OCI-LY3 (cell line): ENCODE measurements around the gene CCDC85A.

ENCODE experiments used
- H2AFZ ChIP-seq: fragments of 200-600, 300-600 bp; shearing (Covaris generic); 2 replicates; pipeline ENCODE4 v1.6.0; 2014; ENCODE audit warnings: antibody characterized with exemption, low read depth, low read length
- H3K27ac ChIP-seq: fragments of 200-600, 300-600 bp; sonication (generic); 2 replicates; pipeline ENCODE4 v1.5.1; 2014; ENCODE audit warnings: mild to moderate bottlenecking, low read length, moderate library complexity, mixed read lengths
- H3K27me3 ChIP-seq: fragments of 200-600, 300-600 bp; sonication (generic); 2 replicates; pipeline ENCODE4 v1.6.1; 2014; ENCODE audit warnings: low read depth, low read length, mixed read lengths
- H3K36me3 ChIP-seq: fragments of 200-600, 300-600 bp; sonication (generic); replicated peaks from 2 replicates; pipeline ENCODE3; 2014; ENCODE audit warnings: low read depth, low read length, mixed read lengths
- H3K4me1 ChIP-seq: fragments of 300-600, 200-600 bp; sonication (generic); 2 replicates; pipeline ENCODE4 v1.6.1; 2014; ENCODE audit warnings: low read length, mixed read lengths
- H3K4me2 ChIP-seq: fragments of 200-600, 300-600 bp; sonication (generic); 2 replicates; pipeline ENCODE4 v1.6.1; 2014; ENCODE audit warnings: low read length, mixed read lengths
- H3K4me3 ChIP-seq: fragments of 300-600, 200-600 bp; sonication (generic); 2 replicates; pipeline ENCODE4 v1.5.1; 2014; ENCODE audit warnings: antibody characterized with exemption, mild to moderate bottlenecking, low read length, moderate library complexity
- H3K79me2 ChIP-seq: fragments of 300-600, 200-600 bp; shearing (Covaris generic); 2 replicates; pipeline ENCODE4 v1.6.1; 2014; ENCODE audit warnings: mild to moderate bottlenecking, low read length, mixed read lengths
- H3K9ac ChIP-seq: fragments of 300-600, 200-600 bp; shearing (Covaris generic); 2 replicates; pipeline ENCODE4 v1.6.0; 2014; ENCODE audit warnings: mild to moderate bottlenecking, low read length, moderate library complexity
- H3K9me3 ChIP-seq: fragments of 200-600, 300-600 bp; shearing (Covaris generic); 2 replicates; pipeline ENCODE4 v1.6.1; 2014; ENCODE audit warnings: low read length, mixed read lengths; ENCODE audit not compliant: insufficient read depth
- H4K20me1 ChIP-seq: fragments of 200-600, 300-600 bp; sonication (generic); 2 replicates; pipeline ENCODE4 v1.6.1; 2016; ENCODE audit warnings: low read length, mixed read lengths; ENCODE audit not compliant: insufficient read depth
- EZH2phosphoT487 ChIP-seq: fragments of 200-600 bp; shearing (Covaris generic); IDR thresholded peaks from 2 replicates; pipeline ENCODE4 v1.6.1; 2018; ENCODE audit warnings: antibody characterized with exemption, mixed run types, low read depth
- TF ChIP-seq, protein P1 (sequence below): fragments of 200-600, 300-600 bp; sonication (generic); IDR thresholded peaks from 2 replicates; pipeline ENCODE4 v1.5.1; 2014; ENCODE audit warnings: antibody characterized with exemption, low read length, low read depth

CCDC85A gene

GRCh38 chr2:56376699-56377665, 193.2 kb downstream of the CCDC85A start:
- TF ChIP-seq EZH2phosphoT487: no peak
- TF ChIP-seq, protein P1, sequence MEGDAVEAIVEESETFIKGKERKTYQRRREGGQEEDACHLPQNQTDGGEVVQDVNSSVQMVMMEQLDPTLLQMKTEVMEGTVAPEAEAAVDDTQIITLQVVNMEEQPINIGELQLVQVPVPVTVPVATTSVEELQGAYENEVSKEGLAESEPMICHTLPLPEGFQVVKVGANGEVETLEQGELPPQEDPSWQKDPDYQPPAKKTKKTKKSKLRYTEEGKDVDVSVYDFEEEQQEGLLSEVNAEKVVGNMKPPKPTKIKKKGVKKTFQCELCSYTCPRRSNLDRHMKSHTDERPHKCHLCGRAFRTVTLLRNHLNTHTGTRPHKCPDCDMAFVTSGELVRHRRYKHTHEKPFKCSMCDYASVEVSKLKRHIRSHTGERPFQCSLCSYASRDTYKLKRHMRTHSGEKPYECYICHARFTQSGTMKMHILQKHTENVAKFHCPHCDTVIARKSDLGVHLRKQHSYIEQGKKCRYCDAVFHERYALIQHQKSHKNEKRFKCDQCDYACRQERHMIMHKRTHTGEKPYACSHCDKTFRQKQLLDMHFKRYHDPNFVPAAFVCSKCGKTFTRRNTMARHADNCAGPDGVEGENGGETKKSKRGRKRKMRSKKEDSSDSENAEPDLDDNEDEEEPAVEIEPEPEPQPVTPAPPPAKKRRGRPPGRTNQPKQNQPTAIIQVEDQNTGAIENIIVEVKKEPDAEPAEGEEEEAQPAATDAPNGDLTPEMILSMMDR: no peak

DNA sequence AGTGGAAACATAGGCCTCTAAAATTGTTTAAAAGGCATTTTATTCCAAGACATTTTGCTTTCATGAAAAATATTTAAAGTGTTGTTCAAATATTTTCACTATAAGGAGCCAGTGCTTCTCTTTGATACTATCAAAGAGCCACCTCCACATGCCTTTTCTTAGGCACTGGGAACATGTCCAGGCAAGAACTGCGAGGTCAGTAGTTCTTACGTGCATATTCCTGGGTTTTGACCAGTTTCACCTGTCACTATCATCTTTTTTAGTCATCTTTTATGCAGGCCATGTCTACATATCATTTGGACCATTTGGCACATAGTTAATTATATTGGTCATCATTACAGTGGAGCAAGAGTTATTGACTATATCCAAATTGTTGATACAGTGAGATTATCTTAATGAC, 195.3 kb downstream of the CCDC85A start:
- Histone ChIP-seq H3K27me3 (no peaks in the 10 kb centered on the region), H4K20me1 (no peaks in the 10 kb centered on the region), H3K4me3 (no peak overlapping the region), H3K27ac (no peak overlapping the region), H2AFZ (no peak overlapping the region), H3K9ac (no peak overlapping the region), H3K79me2 (no peaks in the 10 kb centered on the region), H3K4me1 (peaks cover 7% of the 10 kb centered on the region; the same call in 1 of the 2 replicates), H3K9me3 (no peaks in the 10 kb centered on the region), H3K36me3 (no peaks in the 10 kb centered on the region), H3K4me2 (no peak overlapping the region)
- TF ChIP-seq EZH2phosphoT487: no peak
- TF ChIP-seq, protein P1: no peak

More at GRCh38 chr2:56376699-56377665, 193.2 kb downstream of the CCDC85A start:
- no peak overlapping the region for H3K27ac ChIP-seq
- H3K27me3 ChIP-seq: no peaks in the 10 kb centered on the region
- no peaks in the 10 kb centered on the region for H4K20me1 ChIP-seq
- no peaks in the 10 kb centered on the region for H3K36me3 ChIP-seq
- H3K4me2 ChIP-seq: no peak overlapping the region
- H2AFZ ChIP-seq: no peak overlapping the region
- no peaks in the 10 kb centered on the region for H3K79me2 ChIP-seq
- peaks cover 12% of the 10 kb centered on the region for H3K4me1 ChIP-seq
- no peak overlapping the region for H3K4me3 ChIP-seq
- H3K9ac ChIP-seq: no peak overlapping the region
- H3K9me3 ChIP-seq: no peaks in the 10 kb centered on the region

- Histone ChIP-seq H3K4me3 (no peak overlapping the region), H3K27ac (no peak overlapping the region), H3K4me1 (peaks cover 7% of the 10 kb centered on the region; the same call in 1 of the 2 replicates), H3K27me3 (no peaks in the 10 kb centered on the region), H3K9ac (no peak overlapping the region), H3K4me2 (no peak overlapping the region), H2AFZ (no peak overlapping the region), H3K9me3 (no peaks in the 10 kb centered on the region), H4K20me1 (no peaks in the 10 kb centered on the region), H3K79me2 (no peaks in the 10 kb centered on the region), H3K36me3 (no peaks in the 10 kb centered on the region)
- TF ChIP-seq, protein P1: no peak
- TF ChIP-seq EZH2phosphoT487: no peak
Measured at GRCh38 chr2:56380861-56381260, 197.1 kb downstream of the CCDC85A start.

DNA sequence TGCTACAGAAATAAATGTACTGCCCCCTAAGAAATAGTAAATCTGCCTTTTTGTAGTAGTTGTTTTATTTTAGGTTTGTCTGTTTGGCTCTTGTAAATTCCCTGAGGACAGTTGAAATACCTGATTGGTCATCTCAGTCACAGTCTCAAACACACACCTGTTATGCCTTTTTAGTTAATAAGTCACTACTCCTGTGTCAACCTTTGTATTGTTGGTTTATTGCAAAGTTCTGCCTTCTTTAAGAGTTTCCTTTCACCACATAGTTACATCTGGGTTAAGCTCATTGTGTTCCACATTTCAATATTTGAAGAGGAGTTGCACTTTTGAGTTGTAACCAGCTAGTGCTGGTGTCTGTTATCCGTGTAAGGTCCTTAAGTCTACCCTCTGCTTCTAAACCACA, 198.7 kb downstream of the CCDC85A start:
- no peak for TF ChIP-seq EZH2phosphoT487
- TF ChIP-seq, protein P1: no peak
- Histone ChIP-seq H3K4me3 (no peak overlapping the region), H3K79me2 (no peaks in the 10 kb centered on the region), H3K36me3 (no peaks in the 10 kb centered on the region), H3K9ac (no peak overlapping the region), H3K4me2 (no peak overlapping the region), H3K27me3 (no peaks in the 10 kb centered on the region), H2AFZ (no peak overlapping the region), H3K27ac (no peak overlapping the region), H3K4me1 (no peaks in the 10 kb centered on the region), H4K20me1 (no peaks in the 10 kb centered on the region), H3K9me3 (no peaks in the 10 kb centered on the region)
